HEK293 (cell line): Measurements from ENCODE around the gene NECTIN4.

Experiments
- CTCF ChIA-PET: fragments of 350-600 bp; formaldehyde crosslinking; extraction: SDS; loops from one replicate; lab custom pipeline; 2021; ENCODE audit warnings: antibody characterized with exemption; lab: Yijun Ruan, JAX
- POLR2A ChIA-PET: fragments of 300-600 bp; formaldehyde crosslinking; extraction: SDS; loops from one replicate; lab custom pipeline; 2020; ENCODE audit warnings: antibody characterized with exemption, inconsistent platforms; lab: Yijun Ruan, JAX
- H3K27ac ChIP-seq: fragments of 200-500 bp; sonication (Bioruptor generic); 2 replicates; pipeline ENCODE4 v1.5.1; 2014; ENCODE audit warnings: low read depth, low read length, control low read depth, inconsistent platforms; ENCODE audit errors: extremely low read depth
- H3K36me3 ChIP-seq, 2 experiments: fragments of 200-500 bp in 1 of 2; sonication (Bioruptor generic) in 1 of 2; 1 replicate in 1 of 2; 2 replicates in 1 of 2; pipeline ENCODE4 v1.5.1; 2014 to 2017; ENCODE audit warnings: inconsistent platforms in 2 of 2, low read length in 2 of 2; ENCODE audit not compliant: control insufficient read depth in 2 of 2, insufficient read depth in 1 of 2
- H3K4me1 ChIP-seq: fragments of 200-500 bp; sonication (Bioruptor generic); 2 replicates; pipeline ENCODE4 v1.5.1; 2014; ENCODE audit warnings: mild to moderate bottlenecking, low read length, inconsistent platforms; ENCODE audit not compliant: control insufficient read depth, insufficient read depth
- H3K4me3 ChIP-seq: 2 replicates; pipeline ENCODE4 v1.5.1; 2011; ENCODE audit warnings: low read depth, mild to moderate bottlenecking, control low read depth, low read length, moderate library complexity
- H3K9me3 ChIP-seq: fragments of 200-500 bp; sonication (Bioruptor generic); 2 replicates; pipeline ENCODE4 v1.5.1; 2014; ENCODE audit warnings: low read depth, low read length, inconsistent platforms; ENCODE audit not compliant: control insufficient read depth, insufficient read depth
- GLIS1 ChIP-seq: fragments of 450-650 bp; formaldehyde crosslinking; IDR thresholded peaks from 2 replicates; pipeline ENCODE4 v1.5.1; 2016; ENCODE audit warnings: missing biosample characterization, missing genetic modification characterization
- HOXD13 ChIP-seq: sonication (generic); formaldehyde crosslinking; IDR thresholded peaks from 2 replicates; pipeline ENCODE4 v1.8.0; 2022; ENCODE audit warnings: missing genetic modification reagents, borderline replicate concordance
- KLF8 ChIP-seq: fragments of 450-650 bp; formaldehyde crosslinking; IDR thresholded peaks from 2 replicates; pipeline ENCODE4 v1.5.1; 2016; ENCODE audit warnings: missing biosample characterization, missing genetic modification characterization
- OVOL3 ChIP-seq: fragments of 450-650 bp; formaldehyde crosslinking; IDR thresholded peaks from 2 replicates; pipeline ENCODE4 v1.5.1; 2016; ENCODE audit warnings: missing biosample characterization, missing genetic modification characterization
- PATZ1 ChIP-seq: fragments of 450-650 bp; formaldehyde crosslinking; IDR thresholded peaks from 2 replicates; pipeline ENCODE4 v1.5.1; 2016; ENCODE audit warnings: missing biosample characterization, missing genetic modification characterization
- SALL2 ChIP-seq: fragments of 450-650 bp; formaldehyde crosslinking; IDR thresholded peaks from 2 replicates; pipeline ENCODE4 v1.5.0; 2017; ENCODE audit warnings: missing biosample characterization, mild to moderate bottlenecking, missing genetic modification characterization, borderline replicate concordance
- ZFHX2 ChIP-seq: fragments of 450-650 bp; formaldehyde crosslinking; conservative IDR thresholded peaks from 2 replicates; pipeline ENCODE4 v1.5.1; 2016; ENCODE audit warnings: missing biosample characterization, missing genetic modification characterization
- ZFP37 ChIP-seq: fragments of 450-650 bp; formaldehyde crosslinking; IDR thresholded peaks from 2 replicates; pipeline ENCODE4 v1.5.1; 2016; ENCODE audit warnings: missing biosample characterization, missing genetic modification characterization
- ZFP69B ChIP-seq: fragments of 450-650 bp; formaldehyde crosslinking; IDR thresholded peaks from 2 replicates; pipeline ENCODE4 v1.5.1; 2016; ENCODE audit warnings: missing biosample characterization, missing genetic modification characterization
- ZNF18 ChIP-seq: fragments of 450-650 bp; formaldehyde crosslinking; IDR thresholded peaks from 2 replicates; pipeline ENCODE4 v1.5.1; 2016; ENCODE audit warnings: missing biosample characterization, missing genetic modification characterization
- ZNF280C ChIP-seq: fragments of 450-650 bp; formaldehyde crosslinking; IDR thresholded peaks from 2 replicates; pipeline ENCODE4 v1.5.1; 2016; ENCODE audit warnings: missing biosample characterization, missing genetic modification characterization
- ZNF404 ChIP-seq: fragments of 450-650 bp; formaldehyde crosslinking; IDR thresholded peaks from 2 replicates; pipeline ENCODE4 v1.5.1; 2017; ENCODE audit warnings: missing biosample characterization, missing genetic modification characterization
- ZNF449 ChIP-seq: fragments of 450-650 bp; formaldehyde crosslinking; IDR thresholded peaks from 2 replicates; pipeline ENCODE4 v1.5.1; 2017; ENCODE audit warnings: missing biosample characterization, mild to moderate bottlenecking, missing genetic modification characterization, moderate library complexity
- ZNF645 ChIP-seq: fragments of 450-650 bp; formaldehyde crosslinking; IDR thresholded peaks from 2 replicates; pipeline ENCODE4; 2016; ENCODE audit warnings: missing biosample characterization, missing genetic modification characterization
- ZNF660 ChIP-seq: fragments of 450-650 bp; IDR thresholded peaks from 2 replicates; pipeline ENCODE4 v1.5.1; 2018; ENCODE audit warnings: missing biosample characterization, mild to moderate bottlenecking, missing genetic modification characterization
- ZSCAN5A ChIP-seq: fragments of 450-650 bp; formaldehyde crosslinking; IDR thresholded peaks from 2 replicates; pipeline ENCODE4 v1.5.1; 2016; ENCODE audit warnings: missing biosample characterization, missing genetic modification characterization

NECTIN4 gene

GRCh38 chr1:161054805-161055204, 34.6 kb downstream of the NECTIN4 start (continued):
- TF ChIP-seq ZNF404 (tag by site-specific recombination) (no peak), SALL2 (tag by site-specific recombination) (no peak), PATZ1 (no peak), ZFP69B (no peak), OVOL3 (no peak), ZNF449 (no peak)

GRCh38 chr1:161054232-161054631, 35.1 kb downstream of the NECTIN4 start:
- TF ChIP-seq ZFP37 (tag by site-specific recombination) = no peak
- no peak for TF ChIP-seq ZNF280C (tag by site-specific recombination)
- no peak for TF ChIP-seq ZNF660 (tag by site-specific recombination)
- TF ChIP-seq ZSCAN5A (tag by site-specific recombination) = no peak
- no peak for TF ChIP-seq KLF8
- TF ChIP-seq ZNF18 (tag by site-specific recombination) = no peak
- TF ChIP-seq, all 188 proteins: peak for 0
- no peaks in the 10 kb centered on the region for H3K4me1 ChIP-seq
- H3K9me3 ChIP-seq = no peaks in the 10 kb centered on the region
- H3K4me3 ChIP-seq = no peak overlapping the region
- ChIA-PET CTCF (interaction anchor here (0.5 to 1.1 kb wide), 6 partner anchors 17 to 228 kb away, joined by 3 to 6 read pairs (median 4); no protein-coding TSS in a partner anchor), POLR2A (interaction anchor here (0.6 to 1.7 kb wide), 2 partner anchors 9 to 36 kb away, joined by 3 to 8 read pairs; partner anchors contain the start of gene USF1)
- H3K36me3 ChIP-seq = no peaks in the 10 kb centered on the region
- no peak overlapping the region for H3K27ac ChIP-seq

- ChIA-PET POLR2A (no interaction called here), CTCF (no interaction called here)
These were observed 36.5 kb downstream of the NECTIN4 start for GRCh38 chr1:161052899-161053298.

More at GRCh38 chr1:161052899-161053298, 36.5 kb downstream of the NECTIN4 start:
- Histone ChIP-seq H3K27ac (no peak overlapping the region), H3K9me3 (no peaks in the 10 kb centered on the region), H3K36me3 (no peaks in the 10 kb centered on the region), H3K4me1 (no peaks in the 10 kb centered on the region), H3K4me3 (no peak overlapping the region)
- no peak for TF ChIP-seq PATZ1
- no peak for TF ChIP-seq ZNF645 (tag by site-specific recombination)
- TF ChIP-seq GLIS1 = no peak
- no peak for TF ChIP-seq ZFHX2 (tag by site-specific recombination)
- no peak for TF ChIP-seq HOXD13 (CRISPR knock-in tag)
